Endometrial microvascular endothelial cells (primary cell): Measurements from ENCODE around the gene ABCC2. TPM values are rescaled to one million over a fixed set of nuclear protein-coding genes. Genes with fewer than 3 reads are reported as not detected.
"Not testable (repeated sequence)": the region's sequence is repeated elsewhere in the genome, so short reads cannot be mapped to it uniquely, and the experiment has no call there.

Experiments used
- in situ Hi-C: cut with HindIII; loops from 2 replicates; pipeline ENCODE4 v1.10.0; 2017; ENCODE audit warnings: low sequenced_read_pairs, low pct_unique_long_range_greater_than_20kb; ENCODE audit errors: inconsistent ontology term
- total RNA-seq: library from RNA; depleted of rRNA; stranded (reverse); fragments of >200 nt; gene quantifications from one replicate; pipeline ENCODE4 v1.2.3, GENCODE V29; 2015; ENCODE audit errors: inconsistent ontology term

ABCC2 gene
- total RNA-seq, 1 donor from 2014 or later, result 0.65 TPM

DNA sequence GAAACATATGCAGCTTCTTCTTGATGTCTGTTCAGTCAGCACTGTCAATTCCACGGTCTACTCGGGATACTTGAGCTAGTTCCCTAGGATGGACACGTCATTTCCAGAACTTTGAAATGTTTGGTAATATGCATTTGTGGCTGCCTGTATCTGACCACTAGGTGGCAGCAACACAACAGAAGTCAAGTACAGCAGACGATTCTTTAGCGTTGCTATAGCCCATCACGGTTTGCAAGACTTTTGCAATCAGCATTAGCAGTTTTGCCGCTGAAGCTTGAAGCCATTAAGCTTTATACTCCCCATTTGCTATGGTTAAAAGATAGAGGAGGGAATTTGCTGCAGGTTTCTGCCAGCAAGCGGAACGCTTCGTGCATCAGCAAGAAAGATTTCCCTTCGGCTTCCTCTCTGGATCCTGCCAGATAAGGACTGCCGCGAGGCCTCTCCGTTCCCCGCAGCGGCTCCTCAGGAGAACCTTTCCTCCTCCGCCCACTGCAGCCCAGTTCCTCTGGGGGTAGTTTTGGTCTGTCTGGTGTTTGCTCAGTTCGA, 63.5 kb downstream of the ABCC2 start:
- in situ Hi-C loops, result no loop called here

- in situ Hi-C loops, result no loop called here
Measured at GRCh38 chr10:99849057-99849456, 66.6 kb downstream of the ABCC2 start.

GRCh38 chr10:99849536-99849935, 67.1 kb downstream of the ABCC2 start:
- in situ Hi-C loops, result no loop called here

GRCh38 chr10:99850021-99850766, 67.8 kb downstream of the ABCC2 start:
- in situ Hi-C loops, result no loop called here

DNA sequence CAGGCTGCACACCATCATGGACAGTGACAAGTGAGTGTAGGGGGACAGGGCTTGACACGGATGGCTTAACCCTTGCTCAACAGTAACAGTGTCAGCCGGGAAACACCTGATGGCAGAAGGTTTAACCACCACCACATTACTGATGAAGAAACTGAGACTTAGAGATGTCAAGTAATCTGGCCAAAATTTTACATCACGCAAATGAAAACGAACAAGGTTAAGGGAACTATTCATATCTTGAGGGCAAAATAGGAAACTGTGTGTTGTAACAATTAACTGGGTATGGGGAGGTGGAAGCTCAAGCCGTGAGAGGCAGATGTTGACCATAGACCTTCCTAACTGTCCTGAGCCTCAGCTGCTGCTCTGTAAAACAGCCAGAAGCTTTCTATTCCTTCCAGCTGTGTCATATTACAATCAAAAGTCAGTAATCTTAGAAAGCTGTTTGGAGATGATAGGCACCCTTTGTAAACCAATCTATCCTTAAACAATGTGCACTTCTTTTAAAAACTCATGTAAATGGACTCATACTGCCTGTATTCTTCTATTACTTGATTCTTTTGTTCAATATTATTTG, 68.4 kb downstream of the ABCC2 start:
- in situ Hi-C loops, result no loop called here

DNA sequence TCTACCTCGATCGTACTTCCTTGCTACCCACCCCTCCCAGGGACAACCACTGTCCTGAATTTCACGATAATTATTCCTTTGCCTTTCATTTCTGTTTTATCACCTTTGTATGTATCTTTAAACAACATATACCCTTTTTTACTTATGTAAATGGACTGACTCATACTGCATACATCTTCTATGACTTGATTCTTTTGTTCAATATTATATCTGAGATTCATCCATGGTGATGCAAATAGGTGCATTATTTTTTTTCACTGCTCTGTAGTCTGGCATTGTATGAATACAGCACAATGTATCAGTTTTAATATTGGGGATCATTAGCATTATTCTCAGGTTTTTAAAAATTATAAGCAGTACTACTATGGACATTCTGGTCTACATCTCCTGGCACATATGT, 69.4 kb downstream of the ABCC2 start:
- in situ Hi-C loops, result no loop called here

DNA sequence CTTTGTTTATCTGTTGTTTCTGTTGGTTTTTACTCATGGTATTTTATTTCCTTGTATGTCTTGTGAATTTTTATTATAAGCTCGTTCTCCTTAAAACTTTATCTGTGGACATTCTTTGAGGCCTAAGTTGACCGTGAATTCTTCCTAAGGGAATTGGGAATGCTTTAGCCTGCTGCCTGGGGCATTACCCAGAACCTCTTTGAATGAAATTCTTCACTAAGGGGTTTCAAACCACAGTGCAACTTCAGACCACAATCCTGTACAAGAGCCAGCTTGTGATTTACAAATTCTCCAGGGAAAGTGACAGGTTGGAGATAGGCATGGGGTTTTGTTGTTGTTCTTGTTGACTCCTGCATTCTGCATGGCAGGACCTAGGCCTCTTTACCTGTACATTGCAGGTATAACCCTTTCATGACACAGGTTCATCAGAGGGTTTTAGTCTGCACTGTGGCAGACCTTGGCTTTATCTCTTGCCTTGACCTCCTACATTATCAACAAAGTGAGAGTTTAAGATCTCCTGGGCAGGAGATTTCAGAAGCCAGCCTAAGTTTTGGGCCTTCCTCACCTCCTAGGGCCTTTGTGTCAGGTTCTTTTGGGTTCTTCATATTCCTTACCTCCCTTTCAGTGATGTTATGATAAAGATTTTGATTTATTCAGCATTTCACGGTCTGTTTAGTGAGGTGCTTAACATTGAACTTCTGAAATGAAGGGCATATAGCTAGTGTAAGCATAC, 70.2 kb downstream of the ABCC2 start:
- in situ Hi-C loops, result no loop called here

DNA sequence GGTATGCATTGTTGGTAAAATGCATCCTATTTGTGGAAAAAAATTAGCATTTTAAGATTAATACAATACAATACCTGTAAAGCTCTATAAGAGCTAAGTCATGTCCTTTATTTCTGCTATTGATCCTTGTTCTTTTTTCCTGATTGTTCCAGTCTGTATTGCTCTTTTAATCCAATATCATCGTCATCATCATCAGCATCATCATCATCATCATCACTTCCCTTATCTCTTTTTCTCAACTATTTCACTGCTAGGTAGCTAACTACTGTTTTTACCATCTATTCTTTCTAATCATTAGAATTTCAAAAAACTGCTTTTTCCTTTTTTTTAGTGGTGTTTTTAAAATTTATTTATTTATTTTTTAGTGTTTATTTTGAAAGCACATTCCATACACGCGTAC, 71.2 kb downstream of the ABCC2 start:
- in situ Hi-C loops, result no loop called here

DNA sequence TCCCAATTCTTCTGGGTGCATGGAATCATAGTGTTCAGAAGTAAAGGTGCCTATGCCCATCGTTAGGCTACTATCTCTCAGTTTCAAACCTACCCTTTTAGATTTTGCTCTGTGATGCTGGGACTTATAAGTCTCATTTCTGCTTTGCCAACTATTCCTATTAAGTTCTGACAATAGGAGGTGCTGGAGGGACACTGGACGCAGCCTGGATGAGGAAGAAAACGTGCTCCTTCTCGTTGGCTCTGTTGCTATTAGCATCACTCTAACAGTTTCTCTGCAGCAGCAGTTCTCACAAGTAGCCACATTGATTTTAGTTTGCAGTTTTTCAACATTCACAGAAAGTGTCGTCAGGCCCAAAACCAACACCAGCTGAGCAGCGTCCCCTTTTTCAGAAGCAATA, 72.4 kb downstream of the ABCC2 start:
- in situ Hi-C loops, result no loop called here

- in situ Hi-C loops, result no loop called here
Measured at GRCh38 chr10:99855479-99856071, 73.1 kb downstream of the ABCC2 start.

GRCh38 chr10:99858849-99859248, 76.4 kb downstream of the ABCC2 start:
- in situ Hi-C loops, result no loop called here

DNA sequence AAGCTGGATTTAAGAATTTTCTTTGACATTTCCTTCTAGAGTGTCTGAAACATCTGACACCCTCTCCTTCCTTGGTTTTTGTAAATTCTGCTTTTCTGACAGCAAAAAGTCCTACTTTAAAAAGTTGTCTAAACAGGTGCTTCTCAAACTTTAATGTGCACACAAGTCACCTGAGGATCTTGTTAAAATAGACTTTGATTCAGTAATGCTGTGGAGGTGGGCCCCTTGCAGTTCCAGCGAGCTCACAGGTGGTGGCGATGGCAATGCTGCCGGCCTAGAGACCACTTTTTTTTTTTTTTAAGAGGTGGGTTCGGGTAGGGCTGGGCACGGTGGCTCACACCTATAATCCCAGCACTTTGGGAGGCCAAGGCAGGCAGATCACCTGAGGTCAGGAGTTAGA, 77.1 kb downstream of the ABCC2 start:
- in situ Hi-C loops, result no loop called here

DNA sequence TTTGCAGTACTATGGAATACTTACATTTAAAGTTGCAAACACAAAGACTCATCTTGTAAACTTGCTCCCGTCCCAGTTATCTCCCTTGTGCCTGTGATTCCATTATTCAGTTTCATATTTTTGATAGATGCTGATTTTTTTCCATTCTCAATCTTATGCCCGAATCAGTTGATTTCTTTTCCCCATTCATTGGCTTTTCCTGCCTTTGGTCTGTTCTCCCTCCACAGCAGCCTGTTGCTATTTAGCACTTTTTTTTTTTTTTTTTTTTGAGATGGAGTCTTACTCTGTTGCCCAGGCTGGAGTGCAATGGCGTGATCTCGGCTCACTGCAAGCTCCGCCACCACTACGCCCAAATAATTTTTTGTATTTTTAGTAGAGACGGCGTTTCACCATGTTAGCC, 78.0 kb downstream of the ABCC2 start:
- in situ Hi-C loops, result no loop called here

DNA sequence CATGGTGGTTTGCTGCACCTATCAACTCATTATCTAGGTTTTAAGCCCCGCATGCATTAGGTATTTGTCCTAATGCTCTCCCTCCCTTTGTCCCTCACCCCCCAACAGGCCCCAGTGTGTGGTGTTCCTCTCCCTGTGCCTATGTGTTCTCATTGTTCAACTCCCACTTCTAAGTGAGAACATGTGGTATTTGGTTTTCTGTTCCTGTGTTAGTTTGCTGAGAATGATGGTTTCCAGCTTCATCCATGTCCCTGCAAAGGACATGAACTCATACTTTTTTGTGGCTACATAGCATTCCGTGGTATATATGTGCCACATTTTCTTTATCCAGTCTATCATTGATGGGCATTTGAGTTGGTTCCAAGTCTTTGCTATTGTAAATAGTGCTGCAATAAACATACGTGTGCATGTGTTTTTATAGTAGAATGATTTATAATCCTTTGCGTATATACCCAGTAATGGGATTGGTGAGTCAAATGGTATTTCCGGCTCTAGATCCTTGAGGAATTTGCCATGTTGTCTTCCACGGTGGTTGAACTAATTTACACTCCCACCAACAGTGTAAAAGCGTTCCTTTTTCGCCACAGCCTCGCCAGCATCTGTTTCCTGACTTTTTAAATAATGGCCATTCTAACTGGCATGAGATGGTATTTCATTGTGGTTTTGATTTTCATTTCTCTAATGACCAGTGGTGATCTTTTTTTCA, 81.2 kb downstream of the ABCC2 start:
- in situ Hi-C loops, result not testable (repeated sequence)

DNA sequence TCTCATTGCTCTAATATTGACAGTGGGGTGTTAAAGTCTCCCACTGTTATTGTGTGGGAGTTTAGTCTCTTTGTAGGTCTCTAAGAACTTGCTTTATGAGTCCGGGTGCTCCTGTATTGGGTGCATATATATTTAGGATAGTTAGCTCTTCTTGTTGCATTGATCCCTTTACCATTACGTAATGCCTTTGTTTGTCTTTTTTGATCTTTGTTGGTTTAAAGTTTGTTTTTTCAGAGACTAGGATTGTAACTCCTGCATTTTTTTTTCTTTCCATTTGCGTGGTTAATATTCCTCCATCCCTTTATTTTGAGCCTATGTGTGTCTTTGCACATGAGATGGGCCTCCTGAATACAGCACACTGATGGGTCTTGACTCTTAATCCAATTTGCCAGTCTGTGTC, 84.8 kb downstream of the ABCC2 start:
- in situ Hi-C loops, result not testable (repeated sequence)

DNA sequence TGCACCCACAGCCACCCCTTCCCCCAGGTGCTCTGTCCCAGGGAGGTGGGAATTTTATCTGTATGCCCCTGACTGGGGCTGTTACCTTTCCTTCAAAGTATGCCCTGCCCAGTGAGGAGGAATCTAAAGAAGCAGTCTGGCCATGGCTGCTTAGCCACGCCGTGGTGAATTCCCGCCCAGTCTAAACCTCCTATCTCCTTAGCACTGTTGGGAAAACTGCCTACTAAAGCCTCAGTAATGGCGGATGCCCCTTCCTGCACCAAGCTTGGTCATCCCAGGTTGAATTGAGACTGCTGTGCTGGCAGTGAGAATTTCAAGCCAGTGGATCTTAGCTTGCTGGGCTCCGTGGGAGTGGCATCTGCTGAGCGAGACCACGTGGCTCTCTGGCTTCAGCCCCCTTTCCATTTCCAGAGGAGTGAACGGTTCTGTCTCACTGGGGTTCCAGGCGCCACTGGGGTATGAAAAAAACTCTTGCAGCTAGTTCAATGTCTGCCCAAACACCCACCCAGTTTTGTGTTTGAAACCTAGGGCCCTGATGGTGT, 87.2 kb downstream of the ABCC2 start:
- in situ Hi-C loops, result no loop called here

GRCh38 chr10:99870123-99870730, 87.8 kb downstream of the ABCC2 start:
- in situ Hi-C loops, result no loop called here

DNA sequence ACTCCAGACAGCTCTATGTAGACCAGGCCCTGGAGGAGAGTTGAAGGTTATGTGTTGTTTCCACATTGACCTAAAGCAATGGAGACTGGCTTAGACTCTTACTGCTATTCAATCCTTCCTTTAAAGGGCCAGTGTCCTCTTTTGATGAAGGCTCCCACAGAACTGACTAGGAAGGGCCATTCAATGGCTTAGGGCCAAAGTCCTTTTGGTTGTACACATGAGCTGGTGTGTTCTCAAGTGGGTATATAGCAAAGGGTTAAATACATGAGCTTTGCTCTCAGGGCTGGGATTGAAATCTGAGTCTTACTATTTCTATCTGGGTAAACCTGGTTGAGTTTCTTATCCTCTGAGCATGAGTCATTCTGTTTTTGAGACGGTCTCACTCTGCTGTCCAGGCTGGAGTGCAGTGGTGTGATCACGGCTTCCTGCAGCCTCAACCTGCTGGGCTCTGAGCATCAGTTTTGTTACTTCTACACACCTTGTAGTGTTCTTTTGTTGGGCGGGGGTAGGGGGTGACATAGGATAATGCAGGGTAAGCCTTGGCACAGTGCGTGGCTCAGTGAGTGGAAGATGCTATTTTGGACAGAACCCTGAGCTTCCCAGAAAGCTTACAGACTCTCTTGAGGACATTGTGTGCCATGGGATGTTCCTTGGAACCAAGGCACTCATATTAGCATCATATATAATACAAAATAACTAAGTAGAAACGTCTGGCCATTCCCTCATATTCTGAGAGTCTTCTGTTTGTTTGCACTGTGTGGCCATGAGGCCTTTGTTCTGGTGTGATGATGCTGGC, 90.1 kb downstream of the ABCC2 start:
- in situ Hi-C loops, result no loop called here
